GM19395 (cell line): ENCODE measurements around the gene FAM120A.

ENCODE experiments used
- ATAC-seq: cut with Tn5 transposase; IDR thresholded peaks from one replicate; pipeline ENCODE4 v1.9.1; 2021; ENCODE audit warnings: mild to moderate bottlenecking, moderate library complexity; ENCODE audit not compliant: unreplicated experiment

Gene FAM120A

DNA sequence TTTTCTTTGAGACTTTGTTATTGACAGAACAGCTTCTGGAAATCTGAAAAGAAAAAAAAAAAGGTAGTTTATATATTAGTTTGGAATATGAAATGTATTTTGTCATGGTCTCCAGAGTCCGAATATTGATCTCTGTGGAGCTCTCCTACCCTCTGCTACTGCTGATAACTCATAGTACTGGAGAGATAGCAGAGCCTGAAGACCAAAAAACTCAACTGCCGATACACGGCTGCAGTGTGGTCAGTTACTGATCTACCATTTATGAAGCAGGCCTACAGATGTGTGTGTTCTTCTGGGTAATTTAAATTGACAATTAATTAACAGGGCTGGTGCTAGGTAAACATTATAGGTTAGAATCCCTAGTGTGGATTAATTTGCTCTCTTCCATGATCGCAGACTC, 3.8 kb upstream of the FAM120A start:
- no peak for ATAC-seq

GRCh38 chr9:93451849-93452709, 594 bp downstream of the FAM120A start:
- no peak for ATAC-seq

DNA sequence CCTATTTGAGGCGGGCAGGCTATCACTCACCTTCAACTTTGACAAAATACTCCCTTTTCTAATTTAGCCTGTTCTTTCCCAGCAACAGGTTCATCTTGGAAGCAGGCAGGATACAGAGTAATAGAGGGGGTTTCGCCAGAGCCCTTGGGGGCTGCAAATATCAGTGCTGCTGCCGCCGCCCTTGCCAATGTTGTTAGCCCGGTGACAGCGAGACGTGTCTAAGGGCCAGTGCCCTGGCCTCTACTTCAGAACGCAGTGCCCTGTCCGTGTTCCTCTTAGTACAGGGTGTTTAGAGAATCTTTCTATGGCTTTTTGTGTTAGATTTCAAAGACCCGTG, 1.2 kb downstream of the FAM120A start:
- ATAC-seq = no peak

DNA sequence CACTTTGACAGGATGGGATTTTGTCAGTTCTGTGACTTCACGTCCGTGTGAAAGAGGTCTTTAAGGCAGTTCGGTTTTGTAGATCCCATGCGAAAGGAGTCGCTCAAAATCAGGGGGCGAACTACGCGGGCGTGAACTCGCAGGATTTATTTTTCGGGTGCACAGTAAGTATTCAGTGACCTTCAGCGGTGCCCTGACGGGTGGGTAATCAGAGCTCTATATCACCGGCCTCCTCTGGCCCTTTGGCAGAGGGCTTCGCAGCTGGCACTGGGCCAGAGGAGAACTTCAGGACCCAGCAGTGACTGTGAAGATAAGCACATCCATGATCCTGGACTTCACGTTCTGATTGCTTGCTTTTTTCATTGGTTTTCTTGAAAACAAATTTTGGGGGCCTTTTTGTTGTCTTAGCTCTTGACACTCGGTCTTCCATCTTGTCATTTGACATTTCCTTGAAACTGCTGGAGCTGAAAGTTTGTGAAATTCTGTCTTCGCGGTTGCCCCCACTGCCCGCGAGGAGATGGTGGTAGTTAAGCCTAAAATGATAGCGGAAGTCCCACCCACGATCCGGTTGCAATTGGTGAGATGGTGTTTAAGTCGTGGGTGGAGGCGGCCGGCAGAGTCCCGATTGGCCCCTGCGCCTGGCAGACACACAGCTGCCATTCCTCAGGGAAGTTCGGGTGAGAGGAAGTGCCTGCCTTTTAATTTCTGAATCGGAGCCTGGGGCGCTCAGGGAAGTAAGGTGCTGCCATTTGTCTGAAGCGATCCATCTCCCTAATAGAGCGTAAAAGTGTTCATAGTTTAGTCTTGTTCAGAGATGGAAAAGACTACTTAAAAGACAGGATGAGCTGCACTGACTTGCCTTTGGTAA, 1.8 kb downstream of the FAM120A start, which contains the start of gene FAM120AOS:
Gene FAM120AOS, minus strand, starts transcription at position 535 of the 868 bp plus-strand sequence. CDS start 872 bp downstream, outside the sequence.
- ATAC-seq = peak; percentile 73

DNA sequence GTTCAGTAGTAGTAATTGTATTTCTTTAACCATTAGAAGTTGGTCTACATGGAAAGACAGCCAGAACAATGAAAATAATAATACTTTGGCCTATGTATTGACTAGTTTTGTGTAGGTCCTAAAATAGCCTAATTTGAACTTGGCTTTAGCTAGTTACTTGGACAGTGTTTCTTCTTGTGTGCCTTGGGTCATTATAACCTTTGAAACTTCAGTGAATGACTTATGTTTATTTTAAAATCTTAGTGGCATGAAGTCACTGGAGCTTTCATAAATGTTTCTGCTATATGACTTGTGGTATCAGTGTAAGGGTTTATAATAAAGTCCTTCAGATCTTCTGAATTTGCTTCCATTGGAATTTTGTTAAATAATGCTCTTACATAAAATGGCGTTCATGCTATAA, 4.5 kb downstream of the FAM120A start:
- ATAC-seq = no peak

DNA sequence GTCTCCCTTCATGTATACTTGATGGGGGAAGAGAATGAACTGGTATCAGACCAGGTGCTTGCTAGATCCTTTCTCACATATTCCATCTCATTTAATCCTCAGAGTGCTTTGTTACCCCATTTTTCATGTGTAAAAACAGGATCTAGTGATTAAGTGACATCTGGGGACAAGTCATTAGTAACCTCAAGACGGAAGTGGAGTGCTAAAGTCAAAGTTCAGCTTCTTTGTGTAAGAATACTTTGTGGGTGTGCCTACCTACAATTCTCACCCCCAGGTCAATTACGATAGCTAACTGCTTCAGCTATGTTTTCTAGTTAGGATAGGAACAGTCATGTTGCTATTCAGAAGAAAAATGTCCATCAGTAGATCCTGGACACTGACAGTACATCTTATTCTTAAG, 5.0 kb downstream of the FAM120A start:
- ATAC-seq = no peak

GRCh38 chr9:93457006-93457405, 5.5 kb downstream of the FAM120A start:
- ATAC-seq = no peak

GRCh38 chr9:93458712-93459111, 7.2 kb downstream of the FAM120A start:
- no peak for ATAC-seq

GRCh38 chr9:93459432-93459847, 8.0 kb downstream of the FAM120A start:
- ATAC-seq = no peak

DNA sequence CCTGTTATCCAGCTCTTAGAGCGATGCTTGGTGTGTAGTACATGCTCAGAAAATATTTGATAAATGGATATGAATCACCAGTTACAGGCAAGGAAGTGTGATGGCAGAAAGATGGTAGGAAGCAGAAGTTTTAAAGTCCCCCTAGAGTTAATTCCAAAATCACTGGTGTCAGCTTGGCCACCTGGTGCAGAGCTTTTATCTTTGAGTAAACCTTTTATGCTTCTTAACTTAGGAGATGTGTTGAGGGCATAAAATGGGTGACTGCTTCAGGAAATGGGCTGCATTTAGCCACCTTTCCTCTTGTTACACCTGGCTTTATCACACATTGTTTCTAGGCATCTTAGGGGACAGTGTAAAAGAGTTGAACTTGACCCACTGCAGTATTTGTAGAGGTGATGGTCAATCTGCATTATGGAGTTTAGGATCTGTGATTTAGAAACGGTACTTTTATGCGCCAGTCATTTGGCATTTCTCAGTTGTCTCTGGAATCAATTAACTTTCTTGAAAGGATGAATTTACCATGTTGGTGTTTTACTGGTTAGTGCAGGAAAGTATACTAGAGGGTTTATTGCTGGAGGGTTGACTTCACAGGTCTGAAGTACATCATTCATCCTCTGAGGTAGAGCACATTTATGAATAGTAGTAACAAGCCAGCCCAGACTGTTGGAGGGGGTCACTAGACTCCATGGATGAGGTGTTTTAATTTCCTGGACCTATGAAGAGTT, 9.4 kb downstream of the FAM120A start:
- no peak for ATAC-seq

DNA sequence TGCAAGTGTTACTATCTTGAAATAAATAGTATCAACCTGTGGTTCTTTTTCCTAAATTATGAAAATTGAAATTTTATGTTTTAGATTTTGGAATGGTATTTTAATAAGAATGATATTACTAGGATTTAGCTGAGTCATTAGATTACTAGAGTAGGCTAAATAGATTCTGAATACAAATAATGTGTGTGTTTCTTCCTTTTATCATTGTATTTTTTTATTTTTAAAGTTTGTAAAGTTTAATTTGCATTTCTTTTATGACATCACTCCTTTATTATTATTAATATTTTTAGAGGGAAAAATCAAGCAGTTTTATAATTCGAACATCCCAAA, 9.9 kb downstream of the FAM120A start:
- ATAC-seq = no peak

DNA sequence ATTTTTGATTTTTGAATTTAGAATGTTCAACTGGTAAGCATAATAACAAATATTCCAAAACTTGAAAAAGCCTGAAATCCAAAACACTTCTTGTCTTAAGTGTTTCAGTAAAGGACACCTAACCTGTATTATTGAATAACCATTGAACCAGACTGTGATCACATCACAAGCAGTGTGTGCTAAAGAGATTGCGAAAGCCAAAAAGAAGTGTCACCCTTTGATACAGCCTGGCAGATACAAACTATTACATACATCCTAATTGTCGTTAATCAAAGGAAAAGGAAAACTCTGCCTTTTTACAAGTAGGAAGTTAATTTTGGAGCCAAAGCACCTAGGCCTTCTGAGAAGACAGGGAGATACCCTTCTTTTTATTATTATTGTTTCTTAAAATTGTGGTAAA, 10.3 kb downstream of the FAM120A start:
- ATAC-seq = no peak

DNA sequence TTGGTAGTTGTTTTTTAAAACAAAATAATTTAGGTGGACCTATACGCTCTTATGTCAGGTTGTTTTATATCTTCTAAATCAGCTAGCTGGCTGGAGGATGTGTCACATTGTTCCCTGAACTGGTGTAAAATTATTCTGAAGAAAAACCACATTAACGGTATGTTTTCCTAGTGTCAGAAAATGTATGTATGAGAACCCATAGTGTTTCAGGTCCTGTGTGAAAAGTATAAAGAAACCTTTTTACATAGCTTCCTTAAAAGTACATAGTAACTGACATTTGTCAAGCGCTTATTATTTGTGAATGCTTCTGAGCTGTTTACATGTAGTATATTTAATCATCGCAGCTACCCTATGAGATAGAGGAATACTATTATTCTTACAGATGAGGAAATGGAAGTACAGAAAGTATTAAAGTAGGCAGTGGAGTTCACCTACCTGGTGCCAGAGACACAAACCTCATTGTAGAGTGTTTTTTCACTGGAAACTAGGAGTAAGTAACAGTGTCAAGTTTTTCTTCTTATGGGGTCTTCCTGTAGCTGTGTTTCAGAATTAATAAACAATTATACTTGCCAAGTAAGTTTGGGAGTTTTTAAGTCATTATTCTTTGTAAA, 12.3 kb downstream of the FAM120A start:
- no peak for ATAC-seq

DNA sequence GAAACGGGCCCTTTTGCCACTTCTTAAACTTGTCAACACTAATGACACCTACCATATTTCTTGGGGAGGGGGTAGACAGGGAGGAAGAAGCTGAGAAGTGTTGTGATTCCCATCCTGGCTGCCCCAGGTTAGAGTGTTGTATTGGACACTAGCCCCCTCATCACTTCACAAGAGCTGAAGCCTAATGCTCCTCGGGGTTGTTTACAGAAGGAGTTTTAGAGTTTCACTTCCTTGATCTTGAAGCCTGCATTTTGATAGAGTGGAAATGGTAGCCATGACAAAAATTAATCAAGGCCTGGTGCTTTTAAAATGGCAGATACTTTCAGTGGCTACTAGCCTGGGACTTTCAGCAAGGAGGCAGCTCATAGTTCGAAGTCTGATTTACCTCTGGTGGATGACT, 12.9 kb downstream of the FAM120A start:
- ATAC-seq = peak; percentile 57

DNA sequence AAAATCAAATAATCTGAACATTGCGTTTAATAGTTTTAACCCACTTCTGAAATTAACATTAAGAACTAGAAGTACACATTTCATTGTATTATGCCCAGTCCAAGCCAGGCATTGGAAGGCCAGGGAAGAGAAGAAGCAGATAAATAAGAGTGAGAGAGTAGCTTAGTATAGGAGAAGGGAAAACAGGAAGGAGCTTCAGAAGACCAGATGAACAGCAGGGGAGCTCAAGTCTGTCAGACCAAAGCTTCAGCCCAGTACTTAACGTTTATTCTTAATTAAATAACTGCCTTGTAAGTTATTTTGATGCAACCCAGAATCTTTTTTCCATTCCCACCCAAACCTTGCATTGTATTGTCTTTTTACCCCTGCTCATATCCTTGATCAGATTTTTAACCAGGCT, 13.4 kb downstream of the FAM120A start:
- no peak for ATAC-seq

- ATAC-seq = no peak
These were observed 14.4 kb downstream of the FAM120A start for GRCh38 chr9:93465855-93466254.

- no peak for ATAC-seq
These were observed 15.1 kb downstream of the FAM120A start for GRCh38 chr9:93466416-93467061.

GRCh38 chr9:93467062-93467416, 15.6 kb downstream of the FAM120A start:
- no peak for ATAC-seq

GRCh38 chr9:93467462-93467861, 16.0 kb downstream of the FAM120A start:
- ATAC-seq = no peak

DNA sequence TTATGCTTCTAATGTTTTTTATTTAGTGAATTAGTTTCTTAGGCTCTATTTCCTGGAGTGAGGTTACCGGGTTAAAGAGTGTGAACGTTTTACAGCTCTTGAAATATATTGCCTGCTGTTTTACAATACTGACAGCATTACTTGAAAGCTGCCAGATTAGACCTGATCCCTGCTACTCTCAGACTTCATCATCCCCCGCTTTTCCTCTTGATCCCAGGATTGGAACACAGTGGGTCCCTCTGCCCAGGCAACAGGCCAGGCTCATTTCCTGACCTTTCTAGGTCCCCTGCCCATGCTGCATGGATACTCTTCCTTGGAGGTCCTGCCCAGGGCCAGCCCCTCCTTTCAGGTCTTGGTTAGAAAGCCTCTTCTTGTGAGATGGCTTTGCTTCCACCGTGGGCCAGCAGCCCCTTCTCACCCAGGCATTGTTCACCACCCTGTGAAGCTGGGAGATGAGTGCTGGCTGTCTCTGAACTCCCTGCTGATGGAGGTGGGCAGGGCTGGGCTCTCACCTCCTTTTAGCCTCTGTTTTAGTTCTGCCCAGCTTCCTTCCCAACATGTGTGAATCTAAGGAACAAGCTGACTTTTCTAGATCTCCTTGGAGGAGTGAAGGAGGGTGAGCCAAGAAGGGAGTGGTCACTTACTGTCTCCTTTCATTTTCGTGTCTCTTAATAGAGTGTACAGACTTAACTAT, 17.4 kb downstream of the FAM120A start:
- ATAC-seq = no peak
